H1 (cell line): ENCODE measurements around the gene NAGLU. TPM values are rescaled to one million over a fixed set of nuclear protein-coding genes. Genes with fewer than 3 reads are reported as not detected.

Experiments
- CTCF ChIA-PET: fragments of 300-600 bp; sonication (Branson Sonifier 250); formaldehyde crosslinking; loops from one replicate; lab custom pipeline; 2021; ENCODE audit not compliant: partially characterized antibody; lab: Charles Lee
- POLR2A ChIA-PET: fragments of 300-600 bp; sonication (Branson Sonifier 250); formaldehyde crosslinking; loops from one replicate; lab custom pipeline; 2021; ENCODE audit warnings: inconsistent platforms; ENCODE audit not compliant: partially characterized antibody; lab: Charles Lee
- DNase-seq, 2 experiments: peaks; one replicate each; pipeline versions ENCODE4 v3.0.0 to v3.0.0-alpha.2; 2010 to 2022; ENCODE audit warnings: low spot score in 2 of 2, low read depth in 1 of 2, mixed read lengths in 1 of 2
- FAIRE-seq: peaks from 2 replicates; lab custom pipeline; 2011; peaks lifted over from hg19 to GRCh38; lab: Jason Lieb, UNC
- H2AFZ ChIP-seq: 2 replicates; pipeline ENCODE4 v1.8.1; 2012; ENCODE audit warnings: low read length, inconsistent platforms
- H2AK5ac ChIP-seq: 2 replicates; pipeline ENCODE4 v1.6.1; 2013; ENCODE audit warnings: low read depth, low read length
- H2BK120ac ChIP-seq: replicated peaks from 2 replicates; pipeline ENCODE3; 2013; ENCODE audit warnings: low read depth, low read length, inconsistent platforms
- H2BK12ac ChIP-seq: 2 replicates; pipeline ENCODE4 v1.6.1; 2013; ENCODE audit warnings: low read depth, low read length
- H2BK15ac ChIP-seq: 2 replicates; pipeline ENCODE4 v1.6.1; 2013; ENCODE audit warnings: low read length
- H2BK20ac ChIP-seq: 2 replicates; pipeline ENCODE4 v1.6.1; 2013; ENCODE audit warnings: low read length
- H2BK5ac ChIP-seq: 2 replicates; pipeline ENCODE4 v1.6.1; 2013; ENCODE audit warnings: low read depth, low read length
- H3K14ac ChIP-seq: 2 replicates; pipeline ENCODE4 v1.6.1; 2013; ENCODE audit warnings: inconsistent platforms; ENCODE audit not compliant: insufficient read length
- H3K18ac ChIP-seq: 2 replicates; pipeline ENCODE4 v1.6.1; 2013; ENCODE audit warnings: low read length; ENCODE audit errors: extremely low read depth
- H3K23ac ChIP-seq: 2 replicates; pipeline ENCODE4 v1.6.1; 2013; ENCODE audit warnings: inconsistent platforms; ENCODE audit not compliant: insufficient read length
- H3K23me2 ChIP-seq: 2 replicates; pipeline ENCODE4 v1.6.1; 2013; ENCODE audit warnings: low read depth, low read length
- H3K27ac ChIP-seq: 2 replicates; pipeline ENCODE4 v1.6.1; 2011; ENCODE audit warnings: low read depth, low read length, inconsistent platforms
- H3K27me3 ChIP-seq, 4 experiments: replicated peaks in 1 of 4; 1 replicate in 1 of 4; 2 replicates in 3 of 4; pipeline versions ENCODE4 v1.6.1 to v1.8.1; 2011 to 2013; ENCODE audit warnings: low read length in 3 of 4, mild to moderate bottlenecking in 3 of 4, inconsistent platforms in 2 of 4, mixed read lengths in 2 of 4, moderate library complexity in 1 of 4; ENCODE audit not compliant: control insufficient read depth in 3 of 4, insufficient read depth in 3 of 4; ENCODE audit errors: extremely low read depth in 1 of 4
- H3K36me3 ChIP-seq, 4 experiments: 2 replicates each; pipeline versions ENCODE4 v1.6.1 to v1.8.1; 2011 to 2013; ENCODE audit warnings: mild to moderate bottlenecking in 4 of 4, low read length in 3 of 4, moderate library complexity in 2 of 4, control low read depth in 1 of 4, inconsistent platforms in 1 of 4; ENCODE audit not compliant: insufficient read depth in 4 of 4, control insufficient read depth in 2 of 4
- H3K4ac ChIP-seq: replicated peaks from 2 replicates; pipeline ENCODE3; 2013; ENCODE audit warnings: low read length, low read depth, mixed read lengths, inconsistent platforms; ENCODE audit not compliant: insufficient read length
- H3K4me1 ChIP-seq, 4 experiments: replicated peaks in 1 of 4; 1 replicate in 1 of 4; 2 replicates in 3 of 4; pipeline versions ENCODE4 v1.6.1 to v1.8.1; 2011 to 2013; ENCODE audit warnings: low read length in 3 of 4, inconsistent platforms in 2 of 4, mixed read lengths in 1 of 4; ENCODE audit not compliant: insufficient read depth in 4 of 4, control insufficient read depth in 3 of 4
- H3K4me2 ChIP-seq, 2 experiments: 2 replicates each; pipeline versions ENCODE4 v1.6.1 to v1.8.1; 2011 to 2013; ENCODE audit warnings: low read depth in 2 of 2, low read length in 2 of 2, control low read depth in 1 of 2, inconsistent platforms in 1 of 2, mild to moderate bottlenecking in 1 of 2; ENCODE audit not compliant: insufficient read depth in 1 of 2
- H3K4me3 ChIP-seq, 4 experiments: fragments of 200-600, 300-600 bp in 1 of 4; sonication (generic), shearing (Covaris generic), sonication (Bioruptor Twin) in 1 of 4; 2 replicates each; pipeline versions ENCODE4 v1.5.1 to v1.8.1; 2011 to 2016; ENCODE audit warnings: low read length in 4 of 4, low read depth in 3 of 4, control low read depth in 2 of 4, inconsistent platforms in 2 of 4, mild to moderate bottlenecking in 2 of 4, mixed read lengths in 1 of 4, moderate library complexity in 1 of 4; ENCODE audit not compliant: insufficient read depth in 2 of 4; ENCODE audit errors: extremely low read depth in 1 of 4
- H3K56ac ChIP-seq: replicated peaks from 2 replicates; pipeline ENCODE3; 2013; ENCODE audit warnings: low read depth, mild to moderate bottlenecking, mixed read lengths, low read length, inconsistent platforms; ENCODE audit not compliant: insufficient read length
- H3K79me1 ChIP-seq: 2 replicates; pipeline ENCODE4 v1.6.1; 2013; ENCODE audit warnings: low read depth, low read length, control low read depth
- H3K79me2 ChIP-seq, 2 experiments: 2 replicates each; pipeline versions ENCODE4 v1.6.1 to v1.8.1; 2012 to 2013; ENCODE audit warnings: low read length in 2 of 2, mild to moderate bottlenecking in 2 of 2, inconsistent platforms in 1 of 2; ENCODE audit not compliant: insufficient read depth in 2 of 2, control insufficient read depth in 1 of 2
- H3K9ac ChIP-seq, 4 experiments: replicated peaks in 1 of 4; 1 replicate in 1 of 4; 2 replicates in 3 of 4; pipeline versions ENCODE4 v1.6.1 to v1.8.1; 2011 to 2013; ENCODE audit warnings: low read depth in 3 of 4, low read length in 3 of 4, control low read depth in 2 of 4, mild to moderate bottlenecking in 2 of 4, moderate library complexity in 2 of 4, inconsistent platforms in 1 of 4; ENCODE audit errors: extremely low read depth in 1 of 4
- H3K9me3 ChIP-seq, 2 experiments: 2 replicates each; pipeline versions ENCODE4 v1.6.1 to v1.8.1; 2012 to 2013; ENCODE audit warnings: mild to moderate bottlenecking in 2 of 2, moderate library complexity in 2 of 2, control low read depth in 1 of 2, inconsistent platforms in 1 of 2, low read depth in 1 of 2, low read length in 1 of 2, mixed read lengths in 1 of 2; ENCODE audit not compliant: insufficient read depth in 2 of 2
- H4K20me1 ChIP-seq, 2 experiments: replicated peaks in 1 of 2; 2 replicates each; pipeline versions ENCODE3 to v1.8.1; 2011 to 2013; ENCODE audit warnings: inconsistent platforms in 2 of 2, low read length in 2 of 2, mild to moderate bottlenecking in 1 of 2; ENCODE audit not compliant: insufficient read depth in 2 of 2, control insufficient read depth in 1 of 2
- H4K5ac ChIP-seq: 2 replicates; pipeline ENCODE4 v1.6.1; 2013; ENCODE audit warnings: low read length, low read depth, mixed read lengths, inconsistent platforms; ENCODE audit not compliant: insufficient read length
- H4K8ac ChIP-seq: 2 replicates; pipeline ENCODE4 v1.8.0; 2013; ENCODE audit warnings: mild to moderate bottlenecking, moderate library complexity, low read length, inconsistent platforms; ENCODE audit not compliant: insufficient read depth; ENCODE audit errors: extremely low read depth
- H4K91ac ChIP-seq: replicated peaks from 2 replicates; pipeline ENCODE3; 2013; ENCODE audit warnings: low read length, mixed read lengths, inconsistent platforms; ENCODE audit not compliant: insufficient read length
- CBX8 ChIP-seq: fragments of 300-800, 300-1000 bp; sonication (generic); IDR thresholded peaks from 2 replicates; pipeline ENCODE4 v1.7.1; 2016; ENCODE audit warnings: low read depth, low read length, borderline replicate concordance
- CEBPB ChIP-seq: IDR thresholded peaks from 2 replicates; pipeline ENCODE4 v1.6.1; 2012; ENCODE audit warnings: low read depth, low read length
- CTBP2 ChIP-seq: IDR thresholded peaks from 2 replicates; pipeline ENCODE4 v1.7.0; 2011; ENCODE audit warnings: borderline replicate concordance, mild to moderate bottlenecking, moderate library complexity, mixed read lengths, low read length; ENCODE audit not compliant: insufficient read depth, insufficient read length
- GTF2F1 ChIP-seq: IDR thresholded peaks from 2 replicates; pipeline ENCODE4 v1.6.1; 2012; ENCODE audit warnings: low read depth, low read length, improper control_type of control experiment, borderline replicate concordance
- HDAC2 ChIP-seq, 2 experiments: fragments of 300-600 bp in 1 of 2; sonication (generic) in 1 of 2; IDR thresholded peaks; 2 replicates each; pipeline ENCODE4 v1.6.1; 2011 to 2012; ENCODE audit warnings: low read depth in 2 of 2, low read length in 2 of 2, mild to moderate bottlenecking in 2 of 2, moderate library complexity in 2 of 2, borderline replicate concordance in 1 of 2, inconsistent platforms in 1 of 2
- KDM4A ChIP-seq: IDR thresholded peaks from one replicate; pipeline ENCODE4 v1.7.1; 2012; ENCODE audit warnings: low read depth, mild to moderate bottlenecking, moderate library complexity, low read length, inconsistent platforms; ENCODE audit not compliant: severe bottlenecking
- NANOG ChIP-seq: IDR thresholded peaks from 2 replicates; pipeline ENCODE4 v1.6.1; 2011; ENCODE audit warnings: low read length, low read depth, mild to moderate bottlenecking, inconsistent platforms; ENCODE audit not compliant: insufficient read depth, poor library complexity, severe bottlenecking
- PHF8 ChIP-seq: fragments of 200-600 bp; sonication (generic); conservative IDR thresholded peaks from 2 replicates; pipeline ENCODE4 v1.7.1; 2012; ENCODE audit warnings: low read depth, mild to moderate bottlenecking, inconsistent platforms, low read length, moderate library complexity
- RFX5 ChIP-seq: IDR thresholded peaks from 2 replicates; pipeline ENCODE4 v1.6.1; 2011; ENCODE audit warnings: low read depth, low read length, improper control_type of control experiment, borderline replicate concordance
- RXRA ChIP-seq: IDR thresholded peaks from 2 replicates; pipeline ENCODE4 v1.6.1; 2011; ENCODE audit warnings: low read depth, mild to moderate bottlenecking, low read length, moderate library complexity; ENCODE audit not compliant: insufficient read depth
- SIN3A ChIP-seq, 2 experiments: IDR thresholded peaks in 1 of 2; conservative IDR thresholded peaks in 1 of 2; 2 replicates each; pipeline ENCODE4 v1.6.1; 2011 to 2012; ENCODE audit warnings: low read length in 2 of 2, improper control_type of control experiment in 1 of 2, low read depth in 1 of 2, mild to moderate bottlenecking in 1 of 2
- SP1 ChIP-seq: IDR thresholded peaks from 2 replicates; pipeline ENCODE4 v1.6.1; 2011; ENCODE audit warnings: low read depth, low read length
- SRF ChIP-seq: IDR thresholded peaks from 2 replicates; pipeline ENCODE4 v1.6.1; 2011; ENCODE audit warnings: mild to moderate bottlenecking, low read depth, low read length, moderate library complexity
- YY1 ChIP-seq: IDR thresholded peaks from 2 replicates; pipeline ENCODE4 v1.6.1; 2011; ENCODE audit warnings: low read depth, mild to moderate bottlenecking, low read length
- WGBS, 2 experiments: shearing (Covaris generic) in 1 of 2; methylation state at CpG; one replicate each; pipeline versions ENCODE4 v1.1.6 to v1.1.7; 2013 to 2015; ENCODE audit warnings: low lambda C conversion rate in 2 of 2, mixed read lengths in 2 of 2, inconsistent platforms in 1 of 2, low coverage in 1 of 2, missing lambda C conversion rate in 1 of 2; ENCODE audit not compliant: insufficient replicate concordance in 2 of 2, insufficient coverage in 1 of 2, insufficient read length in 1 of 2; ENCODE audit errors: extremely low coverage in 1 of 2, missing lambda C conversion rate in 1 of 2; 5-methylcytosine and 5-hydroxymethylcytosine counted together
- polyA plus RNA-seq, 7 experiments: library from polyadenylated mRNA; depleted of rRNA in 3 of 7; stranded (reverse) in 5 of 7; unstranded in 2 of 7; fragments of >200 nt in 5 of 7; fragments of 200-250 nt in 2 of 7; gene quantifications; 1 replicate in 5 of 7; 2 replicates in 1 of 7; 4 replicates in 1 of 7; pipeline versions ENCODE4 v1.2.1 to v1.2.3, GENCODE V29; 2011 to 2013; ENCODE audit warnings: missing spikeins in 2 of 7, mixed read lengths in 2 of 7
- total RNA-seq: library from RNA; stranded (reverse); fragmentation: NEBNext Ultra II Directional; extraction: Animal tissue kit (Norgen Biotek cat#: 25700); gene quantifications from 2 replicates; pipeline ENCODE4 v1.2.1, GENCODE V29; 2021

Gene NAGLU
- total and polyA plus RNA-seq, 2 of the 8 experiments (the other 6 are each of a cell fraction or from before 2014, with no cell fraction given) = 21.3 to 21.6 TPM

DNA sequence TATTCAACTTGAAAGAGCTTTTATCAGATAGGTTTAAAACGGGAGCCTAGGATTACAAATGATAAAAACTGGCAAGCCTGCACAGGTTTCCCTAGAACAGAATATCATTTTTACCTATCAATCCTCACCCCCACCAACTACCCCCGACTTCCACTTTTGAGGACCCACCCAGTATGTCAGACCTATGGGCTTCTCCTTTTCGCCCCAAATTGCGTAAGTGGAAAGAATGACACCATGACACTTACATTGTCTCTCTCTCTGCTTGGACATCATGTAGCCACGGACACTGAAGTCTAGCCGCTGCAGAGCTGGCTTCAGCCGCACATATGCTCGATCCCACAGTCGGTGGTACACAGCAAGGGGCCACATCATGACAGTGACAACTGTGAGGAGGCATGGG lies 48.8 kb downstream of the NAGLU start:
- Histone ChIP-seq H2BK15ac (no peak overlapping the region), H2BK20ac (no peak overlapping the region), H3K9ac (no peak overlapping the region), H3K23me2 (no peaks in the 10 kb centered on the region), H3K4me2 (no peak overlapping the region), H2BK120ac (no peak overlapping the region), H3K27ac (no peak overlapping the region), H3K14ac (no peak overlapping the region), H3K18ac (no peak overlapping the region), H3K79me2 (no peaks in the 10 kb centered on the region), H3K4ac (no peak overlapping the region), H3K79me1 (no peaks in the 10 kb centered on the region), H3K9me3 (no peaks in the 10 kb centered on the region), H3K4me1 (no peaks in the 10 kb centered on the region), H4K5ac (no peak overlapping the region), H3K36me3 (peaks cover 14 to 55% (median 33%) of the 10 kb centered on the region in 4 experiments), H4K8ac (no peak overlapping the region), H2BK12ac (no peak overlapping the region), H2AFZ (no peak overlapping the region), H2BK5ac (no peak overlapping the region), H3K23ac (no peak overlapping the region), H4K91ac (no peak overlapping the region), H2AK5ac (no peak overlapping the region), H3K27me3 (no peaks in the 10 kb centered on the region), H3K56ac (no peak overlapping the region), H4K20me1 (peaks cover 0 to 2% of the 10 kb centered on the region in 2 experiments), H3K4me3 (no peak overlapping the region)
- CTCF ChIA-PET = interaction anchor here (1.9 kb wide), 1 partner anchor 23 kb away, joined by 4 read pairs; no protein-coding TSS in a partner anchor
- no peak for DNase-seq
- FAIRE-seq = no peak
- 82% methylated on average over 9 of the region's 9 CpGs; no CpG with 5 or more reads in 1 of the 2 experiments for WGBS, 2 experiments
- POLR2A ChIA-PET = no interaction called here
- TF ChIP-seq HDAC2 (IDR thresholded peaks at IDR 0.05; ENCODE audit: borderline replicate concordance in 1 of 2, low read depth in 2 of 2, low read length in 2 of 2) = no peak
- TF ChIP-seq PHF8 = no peak
- TF ChIP-seq YY1 = no peak
- no peak for TF ChIP-seq CEBPB
- TF ChIP-seq CTBP2 = no peak
- TF ChIP-seq GTF2F1 = no peak
- TF ChIP-seq SRF = no peak
- TF ChIP-seq CBX8 = no peak
- TF ChIP-seq SIN3A (conservative IDR thresholded peaks at IDR 0.05 in 1 of 2, IDR thresholded peaks at IDR 0.05 in 1 of 2; ENCODE audit: low read depth in 1 of 2, low read length in 2 of 2) = no peak
- no peak for TF ChIP-seq NANOG
- no peak for TF ChIP-seq SP1
- no peak for TF ChIP-seq KDM4A
- no peak for TF ChIP-seq RFX5
- no peak for TF ChIP-seq RXRA
